HG02884 (cell line): Measurements from ENCODE around the gene E2F8.
A peak's percentile ranks its signal among the peaks of the same experiment; 100 is the strongest.
"Not testable (repeated sequence)": the region's sequence is repeated elsewhere in the genome, so short reads cannot be mapped to it uniquely, and the experiment has no call there.

Experiments
- ATAC-seq: cut with Tn5 transposase; IDR thresholded peaks from one replicate; pipeline ENCODE4 v1.9.1; 2021; ENCODE audit warnings: mild to moderate bottlenecking, moderate library complexity; ENCODE audit not compliant: unreplicated experiment

The E2F8 gene

GRCh38 chr11:19240420-19241259, at the start of gene E2F8:
TSS of gene E2F8 (minus strand) at chr11:19240945. CDS start at chr11:19240121, 824 bp downstream.
- peak; percentile 85 for ATAC-seq

- no peak for ATAC-seq
Observed at GRCh38 chr11:19290356-19290755, 49.6 kb upstream of the E2F8 start.

- ATAC-seq = no peak
Observed at GRCh38 chr11:19288256-19288655, 47.5 kb upstream of the E2F8 start.

GRCh38 chr11:19286411-19286810, 45.7 kb upstream of the E2F8 start:
- no peak for ATAC-seq

- ATAC-seq = no peak
Observed at GRCh38 chr11:19284881-19285280, 44.1 kb upstream of the E2F8 start.

GRCh38 chr11:19283991-19284390, 43.2 kb upstream of the E2F8 start:
- no peak for ATAC-seq

GRCh38 chr11:19281555-19281954, 40.8 kb upstream of the E2F8 start:
- ATAC-seq = no peak

GRCh38 chr11:19281041-19281440, 40.3 kb upstream of the E2F8 start:
- ATAC-seq = no peak

- ATAC-seq = no peak
Observed at GRCh38 chr11:19279451-19279850, 38.7 kb upstream of the E2F8 start.

GRCh38 chr11:19276859-19277808, 36.4 kb upstream of the E2F8 start:
- no peak for ATAC-seq

GRCh38 chr11:19275496-19275895, 34.8 kb upstream of the E2F8 start:
- ATAC-seq = no peak

- ATAC-seq = not testable (repeated sequence)
Observed at GRCh38 chr11:19273219-19273618, 32.5 kb upstream of the E2F8 start.

GRCh38 chr11:19268909-19269308, 28.2 kb upstream of the E2F8 start:
- ATAC-seq = no peak

GRCh38 chr11:19267567-19267966, 26.8 kb upstream of the E2F8 start:
- ATAC-seq = no peak

GRCh38 chr11:19263333-19263732, 22.6 kb upstream of the E2F8 start:
- no peak for ATAC-seq

- peak; percentile 74 for ATAC-seq
Observed at GRCh38 chr11:19259487-19260345, 19.0 kb upstream of the E2F8 start.

- no peak for ATAC-seq
Observed at GRCh38 chr11:19258641-19259230, 18.0 kb upstream of the E2F8 start.

- not testable (repeated sequence) for ATAC-seq
Observed at GRCh38 chr11:19254441-19254840, 13.7 kb upstream of the E2F8 start.

- ATAC-seq = no peak
Observed at GRCh38 chr11:19253817-19254216, 13.1 kb upstream of the E2F8 start.

- no peak for ATAC-seq
Observed at GRCh38 chr11:19253153-19253745, 12.5 kb upstream of the E2F8 start.
